ENCODE results near the gene RBM19. TPM values are rescaled to one million over a fixed set of nuclear protein-coding genes. Genes with fewer than 3 reads are reported as not detected.

Gene RBM19
- total RNA-seq, 1 donor from 2014 or later, result 36.4 TPM

GRCh38 chr12:113794774-113795173 lies 171.4 kb downstream of the RBM19 start:
- no peaks in the 10 kb centered on the region for H3K9me3 ChIP-seq
- DNase-seq, result peak; percentile 13
- intact Hi-C loops (cut with DNase I), result no loop called here

DNA sequence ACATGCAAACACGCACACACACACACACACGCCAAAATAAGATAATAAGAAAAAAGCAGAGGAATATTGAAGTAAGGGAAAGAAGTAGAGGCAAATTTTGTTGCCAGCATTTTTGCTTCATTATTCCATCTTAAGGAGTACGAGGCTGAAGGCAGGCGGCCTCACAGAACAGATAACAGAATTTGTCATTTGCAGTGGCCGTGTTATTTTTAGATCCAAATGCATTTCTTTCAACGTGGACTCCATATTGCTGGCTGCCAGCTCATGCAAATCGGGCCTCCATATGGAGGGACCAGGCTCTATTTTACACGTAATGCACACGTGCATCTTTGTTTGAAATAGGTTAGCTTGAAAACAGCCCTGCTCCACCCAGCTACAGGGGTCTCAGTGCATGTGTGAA lies 172.9 kb downstream of the RBM19 start:
- intact Hi-C loops (cut with DNase I), result no loop called here
- ATAC-seq (no peak), DNase-seq (no peak)
- Histone ChIP-seq H3K36me3 (no peaks in the 10 kb centered on the region), H3K4me1 (no peaks in the 10 kb centered on the region), H3K27me3 (no peaks in the 10 kb centered on the region), H3K4me3 (no peak overlapping the region), H3K27ac (no peak overlapping the region), H3K9me3 (no peaks in the 10 kb centered on the region)
- TF ChIP-seq, protein P1, sequence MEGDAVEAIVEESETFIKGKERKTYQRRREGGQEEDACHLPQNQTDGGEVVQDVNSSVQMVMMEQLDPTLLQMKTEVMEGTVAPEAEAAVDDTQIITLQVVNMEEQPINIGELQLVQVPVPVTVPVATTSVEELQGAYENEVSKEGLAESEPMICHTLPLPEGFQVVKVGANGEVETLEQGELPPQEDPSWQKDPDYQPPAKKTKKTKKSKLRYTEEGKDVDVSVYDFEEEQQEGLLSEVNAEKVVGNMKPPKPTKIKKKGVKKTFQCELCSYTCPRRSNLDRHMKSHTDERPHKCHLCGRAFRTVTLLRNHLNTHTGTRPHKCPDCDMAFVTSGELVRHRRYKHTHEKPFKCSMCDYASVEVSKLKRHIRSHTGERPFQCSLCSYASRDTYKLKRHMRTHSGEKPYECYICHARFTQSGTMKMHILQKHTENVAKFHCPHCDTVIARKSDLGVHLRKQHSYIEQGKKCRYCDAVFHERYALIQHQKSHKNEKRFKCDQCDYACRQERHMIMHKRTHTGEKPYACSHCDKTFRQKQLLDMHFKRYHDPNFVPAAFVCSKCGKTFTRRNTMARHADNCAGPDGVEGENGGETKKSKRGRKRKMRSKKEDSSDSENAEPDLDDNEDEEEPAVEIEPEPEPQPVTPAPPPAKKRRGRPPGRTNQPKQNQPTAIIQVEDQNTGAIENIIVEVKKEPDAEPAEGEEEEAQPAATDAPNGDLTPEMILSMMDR (IDR thresholded peaks at IDR 0.05), result no peak

More at GRCh38 chr12:113794774-113795173, 171.4 kb downstream of the RBM19 start:
- no peaks in the 10 kb centered on the region for H3K4me1 ChIP-seq
- no peaks in the 10 kb centered on the region for H3K36me3 ChIP-seq
- no peak overlapping the region for H3K4me3 ChIP-seq
- TF ChIP-seq, protein P1 (IDR thresholded peaks at IDR 0.05), result no peak
- no peak for ATAC-seq
- H3K27me3 ChIP-seq, result no peaks in the 10 kb centered on the region
- no peak overlapping the region for H3K27ac ChIP-seq

GRCh38 chr12:113792450-113792849 lies 173.7 kb downstream of the RBM19 start:
- ATAC-seq, result no peak
- Histone ChIP-seq H3K4me3 (no peak overlapping the region), H3K9me3 (no peaks in the 10 kb centered on the region), H3K27ac (no peak overlapping the region), H3K36me3 (no peaks in the 10 kb centered on the region), H3K27me3 (no peaks in the 10 kb centered on the region), H3K4me1 (no peaks in the 10 kb centered on the region)
- DNase-seq, result no peak
- intact Hi-C loops (cut with DNase I), result no loop called here
- TF ChIP-seq, protein P1 (IDR thresholded peaks at IDR 0.05), result no peak

- ATAC-seq, result no peak
- intact Hi-C loops (cut with DNase I), result no loop called here
Observed at GRCh38 chr12:113788020-113788856, 177.9 kb downstream of the RBM19 start.

GRCh38 chr12:113786107-113786506 lies 180.0 kb downstream of the RBM19 start:
- peaks cover 24% of the 10 kb centered on the region for H3K27me3 ChIP-seq
- DNase-seq (no peak), ATAC-seq (no peak)
- H3K36me3 ChIP-seq, result no peaks in the 10 kb centered on the region
- H3K9me3 ChIP-seq, result no peaks in the 10 kb centered on the region
- intact Hi-C loops (cut with DNase I), result no loop called here
- H3K4me3 ChIP-seq, result no peak overlapping the region
- TF ChIP-seq, protein P1 (IDR thresholded peaks at IDR 0.05), result no peak
- no peaks in the 10 kb centered on the region for H3K4me1 ChIP-seq
- H3K27ac ChIP-seq, result no peak overlapping the region

More at GRCh38 chr12:113788020-113788856, 177.9 kb downstream of the RBM19 start:
- no peaks in the 10 kb centered on the region for H3K36me3 ChIP-seq
- no peaks in the 10 kb centered on the region for H3K9me3 ChIP-seq
- TF ChIP-seq, protein P1 (IDR thresholded peaks at IDR 0.05), result no peak
- no peak overlapping the region for H3K27ac ChIP-seq
- H3K4me1 ChIP-seq, result no peaks in the 10 kb centered on the region
- DNase-seq, result no peak
- no peak overlapping the region for H3K4me3 ChIP-seq
- H3K27me3 ChIP-seq, result peaks cover 8% of the 10 kb centered on the region

Measured in upper lobe of right lung (tissue), 1 donor.